GM21515 (cell line): ENCODE results near the gene PSMD2.

Experiments used
- ATAC-seq: cut with Tn5 transposase; IDR thresholded peaks from one replicate; pipeline ENCODE4 v1.9.1; 2021; ENCODE audit not compliant: unreplicated experiment

The PSMD2 gene

GRCh38 chr3:184354121-184354728 is 55.2 kb downstream of the PSMD2 start:
- peak; percentile 54 for ATAC-seq

GRCh38 chr3:184354754-184355153 is 55.7 kb downstream of the PSMD2 start:
- no peak for ATAC-seq

GRCh38 chr3:184355261-184356040 is 56.4 kb downstream of the PSMD2 start:
- ATAC-seq, result no peak

- no peak for ATAC-seq
Observed at GRCh38 chr3:184357248-184358123, 58.4 kb downstream of the PSMD2 start.

- ATAC-seq, result no peak
Observed at GRCh38 chr3:184358124-184358767, 59.2 kb downstream of the PSMD2 start.
